ENCODE results near the gene TAS2R1. TPM values are rescaled to one million over a fixed set of nuclear protein-coding genes. Genes with fewer than 3 reads are reported as not detected.

The TAS2R1 gene
- total and polyA plus RNA-seq, 8 donors = 0.13 TPM; not detected in 7

GRCh38 chr5:9641806-9642355, 11.7 kb upstream of the TAS2R1 start:
- Histone ChIP-seq H3K27ac (no peak overlapping the region), H3K4me1 (no peaks in the 10 kb centered on the region), H3K4me3 (no peak overlapping the region), H3K9me3 (peaks cover 0 to 20% of the 10 kb centered on the region in 2 donors), H3K36me3 (no peaks in the 10 kb centered on the region), H3K27me3 (no peaks in the 10 kb centered on the region)
- no peak for TF ChIP-seq CTCF (IDR thresholded peaks at IDR 0.05)
- ATAC-seq (no peak), DNase-seq (no peak)
- intact Hi-C loops (cut with DNase I) = no loop called here

- H3K4me1 ChIP-seq = no peaks in the 10 kb centered on the region
- peaks cover 0 to 30% of the 10 kb centered on the region in 2 donors for H3K9me3 ChIP-seq
- no peak for ATAC-seq
- H3K4me3 ChIP-seq = no peak overlapping the region
- no peak overlapping the region for H3K27ac ChIP-seq
- no peaks in the 10 kb centered on the region for H3K27me3 ChIP-seq
- DNase-seq = no peak
- no peaks in the 10 kb centered on the region for H3K36me3 ChIP-seq
- intact Hi-C loops (cut with DNase I) = no loop called here
- no peak for TF ChIP-seq CTCF (IDR thresholded peaks at IDR 0.05)
These were observed 2.3 kb upstream of the TAS2R1 start for GRCh38 chr5:9632495-9632894.

- no peak for TF ChIP-seq CTCF (IDR thresholded peaks at IDR 0.05)
- no peaks in the 10 kb centered on the region for H3K27me3 ChIP-seq
- H3K36me3 ChIP-seq = no peaks in the 10 kb centered on the region
- intact Hi-C loops (cut with DNase I) = no loop called here
- H3K27ac ChIP-seq = no peak overlapping the region
- H3K4me3 ChIP-seq = no peak overlapping the region
- no peak for DNase-seq
- ATAC-seq = no peak
- no peaks in the 10 kb centered on the region for H3K9me3 ChIP-seq
- no peaks in the 10 kb centered on the region for H3K4me1 ChIP-seq
These were observed 2.6 kb downstream of the TAS2R1 start for GRCh38 chr5:9627541-9627940.

- H3K27ac ChIP-seq = no peak overlapping the region
- H3K4me3 ChIP-seq = no peak overlapping the region
- no peak for ATAC-seq
- TF ChIP-seq CTCF (IDR thresholded peaks at IDR 0.05) = no peak
- no peaks in the 10 kb centered on the region for H3K4me1 ChIP-seq
- no peaks in the 10 kb centered on the region for H3K36me3 ChIP-seq
- no peak for DNase-seq
- intact Hi-C loops (cut with DNase I) = no loop called here
- no peaks in the 10 kb centered on the region for H3K27me3 ChIP-seq
- H3K9me3 ChIP-seq = no peaks in the 10 kb centered on the region
These were observed 3.2 kb downstream of the TAS2R1 start for GRCh38 chr5:9626955-9627354.

GRCh38 chr5:9625731-9626130, 4.4 kb downstream of the TAS2R1 start:
- no peak overlapping the region for H3K27ac ChIP-seq
- intact Hi-C loops (cut with DNase I) = no loop called here
- H3K4me3 ChIP-seq = no peak overlapping the region
- H3K4me1 ChIP-seq = no peaks in the 10 kb centered on the region
- no peak for DNase-seq
- no peaks in the 10 kb centered on the region for H3K27me3 ChIP-seq
- no peaks in the 10 kb centered on the region for H3K36me3 ChIP-seq
- no peak for TF ChIP-seq CTCF (IDR thresholded peaks at IDR 0.05)
- no peaks in the 10 kb centered on the region for H3K9me3 ChIP-seq
- ATAC-seq = no peak

Data from left lung (tissue), 10 donors.